Mesenchymal stem cell (in vitro differentiated cells and primary cell): ENCODE measurements around the gene SDK2.
"Not testable (repeated sequence)": the region's sequence is repeated elsewhere in the genome, so short reads cannot be mapped to it uniquely, and the experiment has no call there.

Experiments
- DNase-seq: peaks from one replicate; pipeline ENCODE4 v3.0.0-alpha.2; 2013
- H2AFZ ChIP-seq: one replicate; pipeline ENCODE4 v1.6.1; 2013; ENCODE audit warnings: low read depth, mild to moderate bottlenecking, control low read depth, inconsistent platforms, low read length, moderate library complexity
- H2AK5ac ChIP-seq: 2 replicates; pipeline ENCODE4 v1.6.1; 2013; ENCODE audit warnings: low read length, moderate library complexity, mild to moderate bottlenecking, inconsistent platforms; ENCODE audit not compliant: severe bottlenecking
- H2BK120ac ChIP-seq: one replicate; pipeline ENCODE4 v1.6.1; 2013; ENCODE audit warnings: low read depth, mild to moderate bottlenecking, inconsistent platforms, low read length, moderate library complexity
- H2BK12ac ChIP-seq, 2 experiments: one replicate each; pipeline ENCODE4 v1.6.1; 2013; ENCODE audit warnings: inconsistent platforms in 2 of 2, low read length in 2 of 2, mild to moderate bottlenecking in 2 of 2, moderate library complexity in 2 of 2, control low read depth in 1 of 2
- H2BK15ac ChIP-seq: one replicate; pipeline ENCODE4 v1.6.1; 2013; ENCODE audit warnings: mild to moderate bottlenecking, low read depth, inconsistent platforms; ENCODE audit not compliant: poor library complexity, severe bottlenecking
- H2BK5ac ChIP-seq: 2 replicates; pipeline ENCODE4 v1.6.1; 2013; ENCODE audit warnings: low read depth, mild to moderate bottlenecking, low read length, control low read depth, inconsistent platforms; ENCODE audit not compliant: poor library complexity, severe bottlenecking
- H3K14ac ChIP-seq, 2 experiments: one replicate each; pipeline ENCODE4 v1.6.1; 2013; ENCODE audit warnings: inconsistent platforms in 2 of 2, low read length in 2 of 2, control low read depth in 1 of 2, mild to moderate bottlenecking in 1 of 2, moderate library complexity in 1 of 2
- H3K18ac ChIP-seq, 2 experiments: one replicate each; pipeline ENCODE4 v1.6.1; 2013; ENCODE audit warnings: inconsistent platforms in 2 of 2, low read length in 2 of 2, control low read depth in 1 of 2, low read depth in 1 of 2, mild to moderate bottlenecking in 1 of 2
- H3K23ac ChIP-seq, 2 experiments: one replicate each; pipeline ENCODE4 v1.6.1; 2013; ENCODE audit warnings: inconsistent platforms in 2 of 2, low read length in 2 of 2, mild to moderate bottlenecking in 2 of 2, moderate library complexity in 2 of 2, control low read depth in 1 of 2
- H3K27ac ChIP-seq: 2 replicates; pipeline ENCODE4 v1.5.1; 2013; ENCODE audit warnings: mild to moderate bottlenecking, moderate library complexity, low read length, control low read depth, inconsistent platforms; ENCODE audit not compliant: poor library complexity, severe bottlenecking
- H3K27me3 ChIP-seq, 2 experiments: 2 replicates each; pipeline versions ENCODE4 v1.6.1 to v1.7.0; 2013; ENCODE audit warnings: low read length in 2 of 2, mild to moderate bottlenecking in 2 of 2, moderate library complexity in 2 of 2, control low read depth in 1 of 2, inconsistent platforms in 1 of 2; ENCODE audit not compliant: control insufficient read depth in 1 of 2, insufficient read depth in 1 of 2
- H3K36me3 ChIP-seq, 2 experiments: 2 replicates each; pipeline versions ENCODE4 v1.6.1 to v1.7.0; 2013; ENCODE audit warnings: low read length in 2 of 2, control low read depth in 1 of 2, inconsistent platforms in 1 of 2, low read depth in 1 of 2, mild to moderate bottlenecking in 1 of 2; ENCODE audit not compliant: insufficient read depth in 2 of 2, control insufficient read depth in 1 of 2
- H3K4ac ChIP-seq, 2 experiments: one replicate each; pipeline ENCODE4 v1.6.1; 2013; ENCODE audit warnings: inconsistent platforms in 2 of 2, low read length in 2 of 2, mild to moderate bottlenecking in 2 of 2, moderate library complexity in 2 of 2, control low read depth in 1 of 2, low read depth in 1 of 2
- H3K4me1 ChIP-seq: 2 replicates; pipeline ENCODE4 v1.6.1; 2013; ENCODE audit warnings: low read depth, low read length, control low read depth; ENCODE audit not compliant: control insufficient read depth, insufficient read depth
- H3K4me2 ChIP-seq: 2 replicates; pipeline ENCODE4 v1.6.1; 2013; ENCODE audit warnings: low read length, mild to moderate bottlenecking, inconsistent platforms; ENCODE audit not compliant: poor library complexity, severe bottlenecking
- H3K4me3 ChIP-seq, 2 experiments: 2 replicates each; pipeline versions ENCODE4 v1.5.1 to v1.7.0; 2013; ENCODE audit warnings: low read length in 2 of 2, mild to moderate bottlenecking in 2 of 2, control low read depth in 1 of 2, low read depth in 1 of 2; ENCODE audit not compliant: insufficient read depth in 1 of 2
- H3K79me1 ChIP-seq: replicated peaks from 2 replicates; pipeline ENCODE4 v1.6.1; 2013; ENCODE audit warnings: mild to moderate bottlenecking, control low read depth, low read length, inconsistent platforms; ENCODE audit not compliant: poor library complexity, severe bottlenecking
- H3K9ac ChIP-seq: 2 replicates; pipeline ENCODE4 v1.7.0; 2013; ENCODE audit warnings: mild to moderate bottlenecking, low read length, moderate library complexity
- H3K9me3 ChIP-seq: 2 replicates; pipeline ENCODE4 v1.7.0; 2013; ENCODE audit warnings: mild to moderate bottlenecking, low read length; ENCODE audit not compliant: control insufficient read depth
- H4K8ac ChIP-seq: one replicate; pipeline ENCODE4 v1.6.1; 2013; ENCODE audit warnings: inconsistent platforms, mild to moderate bottlenecking, low read length, moderate library complexity
- H4K91ac ChIP-seq: one replicate; pipeline ENCODE4 v1.6.1; 2013; ENCODE audit warnings: mild to moderate bottlenecking, low read length, inconsistent platforms
- WGBS: methylation state at CpG from one replicate; pipeline ENCODE4 v1.1.7; 2013; ENCODE audit warnings: mixed read lengths; 5-methylcytosine and 5-hydroxymethylcytosine counted together

Gene SDK2

DNA sequence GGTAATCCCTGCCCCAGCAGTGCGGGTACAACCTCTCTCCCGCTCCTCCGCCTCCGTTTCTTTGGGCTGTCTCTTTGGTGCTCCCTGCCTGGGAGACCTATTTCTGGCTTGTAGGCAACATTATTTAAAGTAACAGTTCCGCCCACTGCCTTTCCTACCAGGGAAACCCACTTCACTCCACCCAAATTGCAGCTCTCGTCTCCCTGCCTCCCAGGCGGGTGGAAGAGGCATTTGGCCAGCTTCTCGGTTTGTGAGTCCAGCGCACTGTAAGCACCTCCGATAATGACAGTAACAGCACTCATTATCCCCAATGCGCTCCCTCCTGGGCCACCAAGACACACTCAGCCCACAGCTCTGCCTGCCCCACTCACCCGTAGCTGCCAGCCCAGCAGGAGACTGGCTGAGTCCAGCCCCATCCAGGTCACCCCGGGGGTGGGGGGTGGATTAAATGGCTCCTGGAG is 167.3 kb downstream of the SDK2 start:
- Histone ChIP-seq H3K36me3 (no peaks in the 10 kb centered on the region), H2BK5ac (no peak overlapping the region), H3K9ac (no peak overlapping the region), H4K91ac (no peak overlapping the region), H3K27me3 (peaks cover 11 to 81% of the 10 kb centered on the region in 2 experiments), H3K27ac (no peak overlapping the region), H2AK5ac (no peak overlapping the region), H4K8ac (no peak overlapping the region), H2BK15ac (no peak overlapping the region), H2BK120ac (no peak overlapping the region), H3K18ac (no peak overlapping the region), H3K79me1 (no peaks in the 10 kb centered on the region), H3K4me3 (no peak overlapping the region), H3K4me1 (peaks cover 10% of the 10 kb centered on the region), H3K4me2 (no peak overlapping the region), H2BK12ac (no peak overlapping the region), H3K14ac (no peak overlapping the region), H3K9me3 (no peaks in the 10 kb centered on the region), H2AFZ (no peak overlapping the region), H3K23ac (no peak overlapping the region), H3K4ac (no peak overlapping the region)
- WGBS: 51% methylated on average over 11 of the region's 13 CpGs
- DNase-seq: no peak

DNA sequence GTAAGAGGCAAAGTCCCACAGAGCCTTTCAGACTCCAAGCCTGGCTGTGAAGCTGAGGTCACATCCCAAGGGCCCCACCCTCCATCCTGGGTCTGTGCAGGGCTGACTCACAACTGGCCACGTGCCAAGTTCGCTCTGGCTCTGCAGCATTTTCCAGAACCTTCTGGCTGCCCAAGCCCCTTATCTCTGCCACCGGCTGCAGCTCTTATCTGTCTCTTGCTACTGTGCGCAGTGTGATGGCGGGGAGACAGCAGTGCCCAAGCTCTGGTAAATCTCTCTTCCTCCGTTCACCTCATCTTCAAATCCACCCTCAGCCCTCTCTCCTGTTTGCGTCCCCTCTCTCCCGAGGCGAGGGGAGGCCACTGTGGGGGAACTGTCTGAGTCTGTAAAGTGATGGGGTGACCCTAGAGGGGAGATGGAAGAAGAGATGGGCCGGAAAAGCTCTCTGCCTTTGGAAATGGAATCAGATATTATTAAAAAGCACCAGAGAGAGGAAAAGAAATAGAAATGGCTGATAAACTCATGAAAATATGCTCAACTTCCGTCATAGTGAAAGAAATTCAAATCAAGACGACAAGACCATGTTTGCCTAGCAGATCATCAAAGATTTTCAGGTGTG is 169.8 kb downstream of the SDK2 start:
- no peak overlapping the region for H3K27ac ChIP-seq
- WGBS: 71% methylated on average over 11 of the region's 12 CpGs

DNA sequence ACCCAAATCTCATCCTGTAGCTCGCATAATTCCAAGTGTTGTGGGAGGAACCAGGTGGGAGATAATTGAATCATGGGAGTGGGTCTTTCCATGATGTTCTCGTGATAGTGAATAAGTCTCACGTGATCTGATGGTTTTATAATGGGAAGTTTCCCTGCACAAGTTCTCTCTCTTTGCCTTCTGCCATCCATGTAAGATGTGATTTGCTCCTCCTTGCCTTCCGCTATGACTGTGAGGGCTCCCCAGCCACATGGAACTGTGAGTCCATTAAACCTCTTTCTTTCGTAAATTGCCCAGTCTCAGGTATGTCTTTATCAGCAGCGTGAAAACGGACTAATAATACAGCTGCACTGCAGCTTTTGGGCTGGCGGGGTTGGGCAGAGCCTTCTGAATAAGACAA is 171.5 kb downstream of the SDK2 start:
- peaks cover 10 to 68% of the 10 kb centered on the region in 2 experiments for H3K27me3 ChIP-seq
- H3K18ac ChIP-seq, H2AK5ac ChIP-seq, H2BK15ac ChIP-seq, H3K4me2 ChIP-seq, H4K91ac ChIP-seq, DNase-seq, H2BK120ac ChIP-seq, H4K8ac ChIP-seq, H3K9ac ChIP-seq, H3K23ac ChIP-seq, H3K4me1 ChIP-seq, H2BK5ac ChIP-seq, H3K4me3 ChIP-seq, H2AFZ ChIP-seq, H3K9me3 ChIP-seq, H3K4ac ChIP-seq, H3K36me3 ChIP-seq, H2BK12ac ChIP-seq, H3K79me1 ChIP-seq, H3K27ac ChIP-seq, H3K14ac ChIP-seq: not testable (repeated sequence)
- WGBS: 76% methylated on average over 8 of the region's 8 CpGs

More for the DNA sequence above, 169.8 kb downstream of the SDK2 start:
- H3K4me2 ChIP-seq: no peak overlapping the region
- H4K8ac ChIP-seq: no peak overlapping the region
- H3K9me3 ChIP-seq: no peaks in the 10 kb centered on the region
- H3K79me1 ChIP-seq: no peaks in the 10 kb centered on the region
- H4K91ac ChIP-seq: no peak overlapping the region
- H3K27me3 ChIP-seq: peaks cover 11 to 73% of the 10 kb centered on the region in 2 experiments
- no peak overlapping the region for H2AK5ac ChIP-seq
- H2BK5ac ChIP-seq: no peak overlapping the region
- H3K4ac ChIP-seq: no peak overlapping the region
- no peak overlapping the region for H2BK12ac ChIP-seq
- H2BK15ac ChIP-seq: no peak overlapping the region
- H3K9ac ChIP-seq: no peak overlapping the region
- peak overlapping the region in 1 of 2 experiments; percentile 22 for H3K14ac ChIP-seq
- H3K4me1 ChIP-seq: peaks cover 6% of the 10 kb centered on the region
- H2AFZ ChIP-seq: no peak overlapping the region
- DNase-seq: peak; percentile 55
- no peak overlapping the region for H3K23ac ChIP-seq
- no peak overlapping the region for H3K4me3 ChIP-seq
- no peak overlapping the region for H2BK120ac ChIP-seq
- H3K36me3 ChIP-seq: no peaks in the 10 kb centered on the region
- no peak overlapping the region for H3K18ac ChIP-seq

DNA sequence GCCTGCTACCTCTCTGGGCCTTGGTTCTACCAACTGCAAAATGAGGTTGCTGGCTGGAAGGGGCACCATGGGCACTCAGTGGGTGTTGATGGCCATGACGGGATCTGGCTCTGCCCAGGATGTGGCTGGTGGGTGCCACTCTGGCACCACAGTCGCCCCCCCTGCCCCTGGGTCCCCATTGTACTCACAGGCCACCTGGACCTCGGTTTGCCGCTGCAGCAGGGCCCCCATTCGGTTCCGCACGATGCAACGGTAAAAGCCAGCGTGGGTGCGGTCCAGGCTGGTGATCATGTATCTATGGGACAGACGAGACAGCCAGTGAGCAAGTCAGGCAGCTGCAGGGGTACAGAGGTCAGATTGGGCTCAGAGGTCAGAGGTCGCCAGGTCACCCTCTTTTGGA is 172.3 kb downstream of the SDK2 start:
- Histone ChIP-seq H4K91ac (no peak overlapping the region), H3K79me1 (no peaks in the 10 kb centered on the region), H3K4me3 (no peak overlapping the region), H3K9me3 (no peaks in the 10 kb centered on the region), H3K23ac (no peak overlapping the region), H2BK15ac (no peak overlapping the region), H3K18ac (no peak overlapping the region), H3K4me2 (no peak overlapping the region), H2AFZ (no peak overlapping the region), H3K36me3 (no peaks in the 10 kb centered on the region), H4K8ac (no peak overlapping the region), H2AK5ac (no peak overlapping the region), H3K4ac (no peak overlapping the region), H3K14ac (no peak overlapping the region), H2BK120ac (no peak overlapping the region), H3K4me1 (peaks cover 4% of the 10 kb centered on the region), H2BK5ac (no peak overlapping the region), H3K9ac (no peak overlapping the region), H2BK12ac (no peak overlapping the region), H3K27ac (no peak overlapping the region), H3K27me3 (peaks cover 6 to 68% of the 10 kb centered on the region in 2 experiments)
- WGBS: 89% methylated on average over 12 of the region's 12 CpGs
- DNase-seq: no peak
